ENCODE data around the gene DEXI.

DNA sequence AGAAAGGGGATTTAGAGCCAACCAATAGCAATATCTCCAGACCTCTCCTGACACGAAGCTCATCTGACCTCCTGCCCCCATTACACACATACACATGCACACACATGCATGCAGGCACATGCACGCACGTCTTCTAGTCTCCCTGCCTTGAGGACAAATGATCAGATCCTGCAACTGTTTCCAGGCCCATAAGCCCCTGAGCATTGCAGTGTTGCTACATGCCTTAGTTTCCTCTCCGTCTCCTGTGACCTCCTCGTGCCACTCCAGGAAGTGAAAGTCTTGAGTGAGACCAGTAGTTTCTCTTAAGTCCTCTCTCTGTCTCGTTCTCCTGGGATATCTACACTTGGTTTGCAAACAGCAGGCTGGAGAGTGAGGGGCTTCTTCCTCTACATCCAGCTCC, 57.0 kb downstream of the DEXI start:
- TF ChIP-seq CTCF (conservative IDR thresholded peaks at IDR 0.05 in 1 of 2, IDR thresholded peaks at IDR 0.05 in 1 of 2; ENCODE audit: low read depth in 1 of 2, low read length in 2 of 2) (no peak), EZH2 (IDR thresholded peaks at IDR 0.05; ENCODE audit: low read length, missing control alignments) (no peak)
